GM18873 (cell line): Measurements from ENCODE around the gene NOTUM.

Source experiments
- ATAC-seq: cut with Tn5 transposase; IDR thresholded peaks from one replicate; pipeline ENCODE4 v1.9.1; 2021; ENCODE audit warnings: mild to moderate bottlenecking, moderate library complexity, moderate number of reproducible peaks; ENCODE audit not compliant: unreplicated experiment, low FRiP score

Gene NOTUM

DNA sequence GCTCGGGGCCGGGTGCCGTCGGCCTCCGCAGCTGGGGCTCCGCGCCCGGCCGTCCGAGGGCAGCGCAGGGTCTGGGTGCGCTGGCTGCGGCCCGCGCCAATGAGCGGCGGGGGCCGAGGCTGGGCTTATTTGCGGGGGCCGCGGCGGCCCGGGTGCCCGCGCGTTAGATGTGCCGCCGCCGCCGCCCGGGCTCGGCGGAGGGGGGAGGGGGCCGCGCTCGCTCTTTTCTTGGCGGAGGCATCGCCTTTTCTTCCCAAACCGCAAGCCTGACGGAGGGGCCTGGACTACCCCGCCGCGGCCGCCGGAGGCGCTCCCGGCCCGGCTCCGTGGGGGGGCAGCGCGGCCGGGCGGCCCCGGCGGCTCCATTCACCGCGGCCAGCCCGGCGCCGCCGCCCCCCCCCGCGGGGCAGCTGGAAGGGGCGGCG, at the start of gene NOTUM:
Gene NOTUM, minus strand, starts transcription at position 101 of the 425 bp plus-strand sequence. CDS start 278 bp downstream, outside the sequence.
- ATAC-seq = no peak

DNA sequence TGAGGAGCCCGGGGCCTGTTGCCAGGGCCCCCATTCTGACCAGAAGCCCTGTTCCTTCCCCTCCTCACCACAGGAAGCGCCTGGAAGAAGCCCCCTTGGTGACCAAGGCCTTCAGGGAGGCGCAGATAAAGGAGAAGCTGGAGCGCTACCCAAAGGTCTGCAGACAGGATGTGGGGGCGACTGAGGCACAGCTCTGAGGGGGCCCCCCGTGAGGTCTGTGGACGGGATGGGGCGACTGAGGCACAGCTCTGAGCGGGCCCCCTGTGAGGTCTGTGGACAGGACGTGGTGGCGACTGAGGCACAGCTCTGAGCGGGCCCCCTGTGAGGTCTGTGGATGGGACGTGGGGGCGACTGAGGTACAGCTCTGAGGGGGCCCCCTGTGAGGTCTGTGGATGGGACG, 48.4 kb upstream of the NOTUM start:
- no peak for ATAC-seq

GRCh38 chr17:82008941-82009405, 48.0 kb upstream of the NOTUM start:
- ATAC-seq = no peak

DNA sequence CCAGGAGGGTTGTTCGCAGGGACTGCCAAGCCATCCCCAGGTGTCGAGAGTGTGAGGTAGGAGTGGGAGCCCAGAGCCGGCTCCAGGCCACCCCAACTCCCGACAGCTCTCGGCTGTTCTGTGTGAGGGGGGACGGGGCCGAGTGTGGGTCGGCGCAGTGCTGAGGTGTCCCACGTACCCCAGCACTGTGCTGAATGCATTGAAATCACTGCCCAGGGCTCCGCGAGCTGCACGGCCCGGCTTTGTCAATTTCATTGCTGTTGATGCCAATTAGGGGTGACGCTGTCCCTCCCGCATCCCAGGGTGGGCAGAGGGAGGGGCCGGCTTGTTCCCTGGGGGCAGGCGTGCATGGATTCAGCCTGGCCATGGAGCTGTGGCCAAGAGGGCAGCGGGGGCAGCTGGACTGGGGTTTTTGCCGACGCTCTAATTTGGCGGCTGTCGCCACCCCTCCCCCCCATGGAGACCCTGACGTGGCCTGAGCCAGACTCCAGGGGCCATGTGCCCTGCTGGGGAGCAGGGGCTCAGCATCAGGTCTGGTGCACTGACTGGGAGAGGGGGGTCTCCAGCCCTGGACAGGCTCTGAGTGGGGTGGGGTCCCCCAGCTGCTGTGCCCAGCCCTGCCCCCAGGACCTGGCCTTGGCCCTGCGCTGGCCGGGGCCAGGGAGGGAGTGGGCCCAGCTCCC, 47.4 kb upstream of the NOTUM start:
- ATAC-seq = no peak

DNA sequence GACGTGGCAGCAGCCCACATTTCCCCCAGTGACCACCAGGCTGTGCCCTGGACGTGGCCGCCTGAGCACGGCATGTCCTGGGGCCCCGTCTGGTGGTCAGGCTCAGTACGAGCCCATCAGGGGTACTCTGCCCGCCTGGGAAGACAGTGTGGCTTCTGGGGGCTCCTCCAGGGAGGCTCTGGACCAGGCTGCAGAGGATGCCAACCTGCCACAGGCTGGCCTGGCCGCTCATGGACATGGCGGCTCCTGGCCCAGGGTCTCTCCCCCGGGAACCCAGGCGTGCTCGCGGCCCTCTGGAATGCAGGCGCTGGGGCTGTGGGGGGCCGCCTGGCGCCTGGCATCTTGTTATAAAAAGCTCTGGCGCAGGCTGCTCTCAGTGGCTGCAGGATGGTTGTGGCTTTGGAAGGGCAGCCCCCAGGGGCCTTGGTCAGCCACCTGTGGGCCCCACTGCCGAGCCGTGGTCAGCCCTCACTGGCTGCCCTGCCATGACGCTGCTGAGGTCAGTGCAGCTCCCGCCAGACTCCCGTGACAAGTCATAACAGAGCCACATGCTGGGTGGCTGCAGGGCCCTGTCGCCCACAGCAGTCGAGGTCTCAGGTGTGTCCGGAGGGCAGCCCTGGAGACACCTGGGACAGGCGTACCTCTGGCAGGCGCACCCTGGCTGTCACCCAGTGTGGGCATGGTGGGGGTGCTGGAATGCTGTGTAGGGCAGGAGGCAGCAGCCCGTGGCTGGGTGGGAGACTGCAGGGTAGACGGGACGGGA, 46.7 kb upstream of the NOTUM start:
- ATAC-seq = no peak

- ATAC-seq = no peak
Observed at GRCh38 chr17:82007228-82007494, 46.2 kb upstream of the NOTUM start.

GRCh38 chr17:82006468-82007227, 45.7 kb upstream of the NOTUM start:
- no peak for ATAC-seq

DNA sequence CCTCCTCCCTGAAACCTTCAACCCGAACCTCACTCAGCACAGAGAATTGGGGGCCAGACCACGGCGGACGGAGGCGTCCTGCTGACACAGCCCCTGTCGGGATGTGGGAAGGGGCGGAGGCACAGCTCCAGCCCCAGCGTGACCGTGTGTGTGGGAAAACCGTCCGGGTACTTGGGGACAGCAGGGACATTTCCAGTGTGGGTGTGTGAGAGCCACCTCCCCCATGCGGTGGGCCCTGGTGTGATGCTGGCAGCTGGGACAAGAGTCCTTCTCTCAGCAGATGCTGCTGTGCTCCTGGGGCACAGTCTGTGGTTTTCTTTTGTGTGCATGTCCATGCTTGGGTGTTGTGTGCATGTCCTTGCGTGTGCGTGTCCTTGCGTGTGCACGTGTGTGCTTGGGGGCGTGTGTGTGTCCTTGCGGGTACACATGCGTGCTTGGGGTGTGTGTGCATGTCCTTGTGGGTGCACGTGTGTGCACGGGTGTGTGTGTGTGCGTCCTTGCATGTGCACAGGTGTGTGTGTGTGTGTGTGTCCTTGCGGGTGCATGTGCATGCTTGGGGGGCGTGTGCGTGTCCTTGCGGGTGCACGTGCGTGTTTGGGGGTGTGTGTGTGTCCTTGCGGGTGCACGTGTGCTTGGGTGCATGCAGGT, 44.8 kb upstream of the NOTUM start:
- no peak for ATAC-seq

GRCh38 chr17:82004517-82005455, 43.8 kb upstream of the NOTUM start:
- no peak for ATAC-seq

DNA sequence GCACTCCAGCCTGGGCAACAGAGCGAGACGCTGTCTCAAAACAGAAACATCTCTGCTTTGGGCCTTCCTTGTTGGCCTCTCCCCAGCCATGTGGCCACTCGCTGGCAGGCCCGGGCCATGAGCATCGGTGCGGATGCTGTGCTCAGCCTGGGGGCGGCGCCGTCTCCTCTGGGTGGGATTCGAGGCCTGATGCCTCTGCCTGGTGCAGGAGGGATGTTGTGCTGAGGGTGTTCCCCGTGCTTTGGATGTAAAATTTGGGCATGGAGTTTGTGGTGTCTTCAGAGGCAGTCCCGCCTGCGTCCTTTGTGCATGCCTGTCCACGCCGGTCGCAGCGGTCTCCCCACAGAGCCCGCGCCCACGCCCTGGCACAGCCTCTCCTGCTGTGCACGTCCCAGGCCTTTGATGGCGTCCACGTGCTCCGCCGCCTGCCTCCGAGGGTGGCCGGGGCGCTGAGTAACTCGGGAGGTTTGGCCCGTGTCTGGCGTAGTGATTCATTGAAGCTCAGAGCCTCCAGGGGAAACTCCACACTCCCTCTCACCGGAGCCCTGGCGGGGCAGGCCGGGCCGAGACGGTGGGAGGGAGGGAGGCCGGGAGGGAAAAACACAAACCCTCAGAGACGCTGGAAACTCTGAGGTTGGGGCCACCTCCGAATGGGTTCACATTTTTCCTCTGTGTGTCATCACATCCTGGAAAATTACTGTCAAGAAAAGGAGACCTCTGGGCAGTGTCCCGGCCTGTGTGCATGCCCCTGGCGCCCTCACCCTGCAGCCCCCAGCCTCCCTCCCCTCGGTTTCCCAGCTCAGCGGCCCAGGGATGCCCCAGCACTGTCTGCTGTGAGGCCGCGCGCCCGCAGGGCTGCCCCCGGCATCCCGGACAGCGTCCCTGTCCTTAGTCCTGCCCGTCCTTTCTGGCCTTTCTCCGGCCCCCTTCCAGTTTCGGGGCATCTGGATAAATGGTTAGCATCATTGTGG, 42.7 kb upstream of the NOTUM start:
- ATAC-seq = no peak

DNA sequence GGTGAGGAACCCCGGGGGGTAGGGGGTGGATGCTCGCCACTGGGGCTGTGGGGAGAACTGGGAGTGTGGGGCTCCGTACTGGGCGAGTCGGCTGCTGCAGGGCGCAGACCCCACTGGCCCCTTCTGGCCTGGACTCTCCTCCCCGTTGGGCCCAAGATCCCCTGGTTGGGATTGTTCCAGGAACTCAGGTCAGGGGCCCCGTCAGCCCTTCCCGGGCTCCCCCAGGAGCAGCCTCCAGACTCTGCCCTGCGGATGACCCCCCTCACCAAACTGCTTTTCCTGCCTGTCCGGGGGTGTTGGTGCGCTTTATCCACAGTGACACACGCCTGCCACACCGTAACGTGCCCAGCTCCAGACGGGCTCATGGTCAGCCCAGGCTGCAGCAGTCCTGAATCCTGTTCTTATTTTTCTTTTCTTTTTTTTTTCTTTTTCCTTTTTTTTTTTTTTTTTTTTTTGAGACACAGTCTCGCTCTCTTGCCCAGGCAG, 40.6 kb upstream of the NOTUM start:
- ATAC-seq = no peak

GRCh38 chr17:82000803-82001570, 40.0 kb upstream of the NOTUM start:
- no peak for ATAC-seq

DNA sequence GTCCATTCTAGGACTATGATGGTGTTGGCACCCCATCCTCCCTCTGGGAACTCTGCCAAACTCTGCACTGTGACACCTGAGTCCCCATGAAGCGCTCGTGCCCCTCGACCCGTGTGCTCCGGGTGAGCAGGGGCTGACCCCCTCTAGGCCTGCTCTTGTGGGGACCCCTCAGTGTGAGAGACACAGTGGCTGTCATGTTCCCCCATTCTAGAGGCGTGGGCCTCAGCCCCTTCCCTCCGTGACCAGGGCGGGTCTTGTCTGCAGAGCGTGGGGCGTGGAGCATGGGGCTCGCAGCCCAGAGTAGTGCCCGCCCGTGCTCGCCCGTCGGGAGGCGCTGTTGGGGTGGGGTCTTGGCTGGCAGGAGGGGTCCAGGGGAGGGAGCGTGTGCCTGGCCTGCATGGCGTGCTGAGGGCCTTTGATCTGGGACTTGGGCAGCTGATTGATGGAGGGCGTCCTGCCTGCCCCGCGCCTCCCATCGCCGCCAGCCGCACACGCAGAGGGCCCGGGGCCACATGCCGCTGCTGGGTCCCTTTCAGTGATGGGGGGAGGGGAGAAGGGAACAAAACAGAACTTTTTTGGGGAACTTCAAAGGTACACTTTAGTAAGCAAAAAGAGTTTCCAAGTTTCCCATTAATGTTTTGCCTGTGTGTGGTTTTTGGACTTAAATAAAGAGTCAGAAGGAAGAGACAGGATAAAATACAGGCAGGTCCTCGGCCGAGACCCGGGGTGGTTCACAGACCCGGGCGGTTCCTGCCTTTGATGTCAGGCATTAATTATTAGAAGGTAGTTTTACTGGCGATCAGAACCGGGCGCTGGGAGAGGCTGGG, 39.2 kb upstream of the NOTUM start:
- ATAC-seq = no peak

DNA sequence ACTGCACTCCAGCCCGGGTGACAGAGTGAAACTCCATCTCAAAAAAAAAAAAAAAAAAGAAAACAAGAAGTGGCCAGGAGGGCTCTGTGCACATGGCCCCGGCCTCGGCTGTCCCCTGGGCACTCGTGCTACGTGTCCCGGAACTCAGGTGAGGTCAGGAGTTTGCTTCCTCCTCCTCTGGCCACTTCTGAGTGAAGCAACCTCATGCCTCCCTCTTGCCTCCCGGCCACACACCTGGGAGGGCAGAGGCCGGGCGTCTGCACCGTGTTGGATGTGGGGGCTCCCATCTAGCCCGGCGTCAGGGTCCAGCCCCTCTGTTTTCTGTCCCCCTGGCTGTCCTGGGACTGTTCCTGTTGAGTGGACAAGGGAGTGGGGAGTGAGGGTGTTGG, 38.6 kb upstream of the NOTUM start:
- no peak for ATAC-seq

- no peak for ATAC-seq
Observed at GRCh38 chr17:81998691-81999438, 37.9 kb upstream of the NOTUM start.

GRCh38 chr17:81998212-81998611, 37.2 kb upstream of the NOTUM start:
- no peak for ATAC-seq
